Measurements from ENCODE around the gene TMEM150B. TPM values are rescaled to one million over a fixed set of nuclear protein-coding genes. Genes with fewer than 3 reads are reported as not detected.

Gene TMEM150B
- total and polyA plus RNA-seq, 4 donors = 0.72 to 9.6 (median 4.2) TPM

DNA sequence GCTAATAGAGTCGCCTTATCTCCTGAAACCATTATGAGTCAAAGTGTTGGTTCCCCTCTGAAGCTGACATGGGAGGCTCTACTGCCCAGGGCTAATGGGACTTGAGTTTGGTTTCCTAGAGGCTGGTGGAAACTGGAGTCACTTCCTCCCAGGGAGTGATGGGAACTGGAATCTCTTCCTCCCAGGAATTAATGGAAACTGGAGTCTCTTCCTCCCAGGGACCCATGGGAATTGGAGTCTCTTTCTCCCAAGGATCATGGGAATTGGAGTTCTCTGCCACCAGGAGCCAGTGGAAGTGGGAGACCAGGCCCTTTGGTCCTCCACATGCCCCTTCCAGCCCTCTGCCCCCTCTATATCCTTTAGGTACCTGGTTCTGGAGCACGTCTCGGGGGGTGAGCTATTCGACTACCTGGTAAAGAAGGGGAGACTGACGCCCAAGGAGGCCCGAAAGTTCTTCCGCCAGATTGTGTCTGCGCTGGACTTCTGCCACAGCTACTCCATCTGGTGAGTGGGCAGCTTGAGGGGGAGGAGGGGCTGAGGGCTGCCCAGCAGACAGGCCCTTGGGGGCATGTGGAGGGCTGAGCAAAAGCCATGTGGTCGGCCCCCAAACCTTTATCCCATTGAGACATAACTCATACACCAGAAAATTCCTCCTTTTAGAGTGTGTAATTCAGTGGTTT is 35.9 kb downstream of the TMEM150B start:
- H3K4me1 ChIP-seq (ENCODE audit: control insufficient read depth in 1 of 2, insufficient read depth in 2 of 2, low read length in 2 of 2) = no peaks in the 10 kb centered on the region
- intact Hi-C loops (cut with DNase I) = no loop called here
- ATAC-seq (ENCODE audit: low FRiP score) (no peak), DNase-seq (no peak)
- H3K27ac ChIP-seq (ENCODE audit: low read depth in 1 of 2, low read length in 2 of 2) = no peak overlapping the region
- H3K4me3 ChIP-seq (ENCODE audit: low read length in 2 of 2) = no peak overlapping the region
- H3K9me3 ChIP-seq (ENCODE audit: control insufficient read depth, low read length) = no peaks in the 10 kb centered on the region
- no peaks in the 10 kb centered on the region for H3K27me3 ChIP-seq (ENCODE audit: control insufficient read depth in 1 of 2, insufficient read depth in 2 of 2, low read length in 1 of 2)
- peaks cover 0 to 1% of the 10 kb centered on the region in 2 donors for H3K36me3 ChIP-seq (ENCODE audit: control insufficient read depth in 1 of 2, insufficient read depth in 2 of 2, low read length in 1 of 2)
- 93 to 95% methylated on average over 9 of the region's 9 CpGs for WGBS, 2 donors

DNA sequence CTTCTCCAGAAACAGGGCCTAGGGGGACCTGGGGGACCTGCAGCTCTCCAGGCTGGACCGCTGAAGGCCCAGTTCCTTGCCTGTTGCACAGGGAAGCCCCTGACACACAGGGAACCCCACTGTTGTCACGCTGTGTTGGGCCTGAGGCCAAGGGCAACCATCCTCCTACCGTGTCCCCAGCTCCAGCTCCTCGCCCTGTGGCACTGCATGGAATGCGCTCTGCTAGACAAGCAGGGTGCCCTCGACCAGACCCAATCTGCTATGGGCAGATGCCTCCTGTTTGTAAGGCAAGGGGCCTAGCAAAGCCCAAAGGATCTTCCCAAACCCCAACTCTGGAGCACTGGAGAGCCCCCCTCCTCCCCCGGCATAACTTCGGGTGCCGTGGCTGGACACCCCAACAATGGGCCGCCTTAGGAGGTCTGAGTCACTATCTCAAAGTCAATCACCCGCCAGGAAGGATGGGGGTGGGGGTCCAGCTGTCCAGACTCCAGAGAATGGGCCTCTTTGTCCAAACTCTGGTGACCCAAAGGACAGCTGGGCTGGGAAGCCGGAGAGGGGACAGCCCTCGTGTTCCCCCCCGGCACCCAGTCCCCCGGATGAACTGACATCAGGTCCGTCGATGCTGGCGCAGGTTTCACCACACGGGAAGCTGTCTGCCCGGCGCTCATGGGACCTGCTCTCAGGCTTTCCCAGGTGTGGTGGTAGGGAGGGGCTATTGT is 37.6 kb downstream of the TMEM150B start:
- no peak overlapping the region for H3K27ac ChIP-seq (ENCODE audit: low read depth in 1 of 2, low read length in 2 of 2)
- H3K36me3 ChIP-seq (ENCODE audit: control insufficient read depth in 1 of 2, insufficient read depth in 2 of 2, low read length in 1 of 2) = no peaks in the 10 kb centered on the region
- DNase-seq = peak in 1 of 2 donors; percentile 43
- H3K9me3 ChIP-seq (ENCODE audit: control insufficient read depth, low read length) = no peaks in the 10 kb centered on the region
- no peak for ATAC-seq (ENCODE audit: low FRiP score)
- H3K4me1 ChIP-seq (ENCODE audit: control insufficient read depth in 1 of 2, insufficient read depth in 2 of 2, low read length in 2 of 2) = no peaks in the 10 kb centered on the region
- H3K4me3 ChIP-seq (ENCODE audit: low read length in 2 of 2) = no peak overlapping the region
- intact Hi-C loops (cut with DNase I) = no loop called here
- 86 to 89% methylated on average over 20 to 21 of the region's 21 CpGs for WGBS, 2 donors
- no peaks in the 10 kb centered on the region for H3K27me3 ChIP-seq (ENCODE audit: control insufficient read depth in 1 of 2, insufficient read depth in 2 of 2, low read length in 1 of 2)

DNA sequence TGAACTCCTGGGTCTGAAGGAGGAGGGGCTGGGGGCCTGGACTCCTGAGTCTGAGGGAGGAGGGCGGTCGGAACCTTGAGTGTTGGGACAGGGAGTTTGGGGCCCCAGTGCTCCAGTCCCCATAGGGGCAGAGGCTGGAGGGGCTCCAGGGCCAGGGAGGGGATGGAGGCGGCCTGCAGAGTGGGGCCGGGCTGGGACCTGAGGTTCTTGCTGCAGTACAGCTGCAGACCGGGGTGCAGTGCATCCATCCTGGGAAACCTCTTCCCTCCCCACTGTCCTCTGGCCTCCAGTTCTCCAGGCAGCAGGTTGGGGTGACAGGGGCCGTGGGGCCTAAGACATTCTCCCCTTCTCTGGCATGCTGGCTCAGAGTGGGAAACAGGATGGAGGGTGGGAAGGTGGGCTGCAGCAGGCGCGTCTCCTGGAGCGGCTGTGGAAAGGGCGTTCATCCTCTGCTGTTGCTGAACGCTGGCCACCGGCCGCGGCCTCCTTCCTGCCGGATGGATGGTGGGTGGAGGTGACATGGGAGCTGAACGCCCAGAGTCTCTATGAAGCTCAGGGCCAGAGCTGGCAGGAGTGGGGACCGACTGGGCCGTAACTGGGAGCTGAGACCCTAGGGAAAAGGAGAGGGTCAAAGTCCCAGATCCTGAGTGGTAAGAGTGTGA is 39.8 kb downstream of the TMEM150B start:
- DNase-seq = no peak
- ATAC-seq (ENCODE audit: low FRiP score) = no peak
- Histone ChIP-seq H3K4me1 (ENCODE audit: control insufficient read depth in 1 of 2, insufficient read depth in 2 of 2, low read length in 2 of 2) (no peaks in the 10 kb centered on the region), H3K27ac (ENCODE audit: low read depth in 1 of 2, low read length in 2 of 2) (no peak overlapping the region), H3K36me3 (ENCODE audit: control insufficient read depth in 1 of 2, insufficient read depth in 2 of 2, low read length in 1 of 2) (no peaks in the 10 kb centered on the region), H3K9me3 (ENCODE audit: control insufficient read depth, low read length) (no peaks in the 10 kb centered on the region), H3K27me3 (ENCODE audit: control insufficient read depth in 1 of 2, insufficient read depth in 2 of 2, low read length in 1 of 2) (no peaks in the 10 kb centered on the region), H3K4me3 (ENCODE audit: low read length in 2 of 2) (no peak overlapping the region)
- intact Hi-C loops (cut with DNase I) = no loop called here
- 13 to 16% methylated on average over 18 of the region's 18 CpGs for WGBS, 2 donors

DNA sequence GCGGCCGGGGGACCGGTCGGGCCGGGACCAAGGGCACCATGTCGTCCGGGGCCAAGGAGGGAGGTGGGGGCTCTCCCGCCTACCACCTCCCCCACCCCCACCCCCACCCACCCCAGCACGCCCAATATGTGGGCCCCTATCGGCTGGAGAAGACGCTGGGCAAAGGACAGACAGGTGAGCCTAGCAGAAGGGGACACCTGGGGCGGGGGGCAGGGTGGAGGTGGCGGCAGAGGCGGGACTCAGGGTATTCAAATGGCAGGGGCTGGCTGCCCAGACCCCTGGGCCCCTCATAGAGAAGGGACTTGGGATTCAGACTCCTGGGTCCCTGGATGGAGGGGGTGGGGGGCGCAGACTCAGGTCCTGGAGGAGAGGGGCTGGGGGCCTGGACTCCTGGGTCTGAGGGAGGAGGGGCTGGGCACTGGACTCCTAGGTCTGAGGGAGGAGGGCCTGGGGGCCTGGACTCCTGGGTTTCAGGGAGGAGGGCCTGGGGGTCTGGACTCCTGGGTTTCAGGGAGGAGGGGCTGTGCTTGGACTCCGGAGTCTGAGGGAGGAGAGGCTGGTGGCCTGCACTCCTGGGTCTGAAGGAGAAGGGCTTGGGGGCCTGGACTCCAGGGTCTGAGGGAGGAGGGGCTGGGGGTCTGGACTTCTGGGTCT is 40.6 kb downstream of the TMEM150B start:
- DNase-seq (no peak), ATAC-seq (ENCODE audit: low FRiP score) (no peak)
- intact Hi-C loops (cut with DNase I) = no loop called here
- whole genome bisulfite sequencing, 2 donors = 7 to 18% methylated on average over 5 to 16 of the region's 16 CpGs
- peak overlapping the region; percentile 31 to 50 for H3K27ac ChIP-seq (ENCODE audit: low read depth in 1 of 2, low read length in 2 of 2)
- peak overlapping the region; percentile 80 to 88 for H3K4me3 ChIP-seq (ENCODE audit: low read length in 2 of 2)
- H3K27me3 ChIP-seq (ENCODE audit: control insufficient read depth in 1 of 2, insufficient read depth in 2 of 2, low read length in 1 of 2) = no peaks in the 10 kb centered on the region
- no peaks in the 10 kb centered on the region for H3K4me1 ChIP-seq (ENCODE audit: control insufficient read depth in 1 of 2, insufficient read depth in 2 of 2, low read length in 2 of 2)
- H3K36me3 ChIP-seq (ENCODE audit: control insufficient read depth in 1 of 2, insufficient read depth in 2 of 2, low read length in 1 of 2) = no peaks in the 10 kb centered on the region
- H3K9me3 ChIP-seq (ENCODE audit: control insufficient read depth, low read length) = no peaks in the 10 kb centered on the region

DNA sequence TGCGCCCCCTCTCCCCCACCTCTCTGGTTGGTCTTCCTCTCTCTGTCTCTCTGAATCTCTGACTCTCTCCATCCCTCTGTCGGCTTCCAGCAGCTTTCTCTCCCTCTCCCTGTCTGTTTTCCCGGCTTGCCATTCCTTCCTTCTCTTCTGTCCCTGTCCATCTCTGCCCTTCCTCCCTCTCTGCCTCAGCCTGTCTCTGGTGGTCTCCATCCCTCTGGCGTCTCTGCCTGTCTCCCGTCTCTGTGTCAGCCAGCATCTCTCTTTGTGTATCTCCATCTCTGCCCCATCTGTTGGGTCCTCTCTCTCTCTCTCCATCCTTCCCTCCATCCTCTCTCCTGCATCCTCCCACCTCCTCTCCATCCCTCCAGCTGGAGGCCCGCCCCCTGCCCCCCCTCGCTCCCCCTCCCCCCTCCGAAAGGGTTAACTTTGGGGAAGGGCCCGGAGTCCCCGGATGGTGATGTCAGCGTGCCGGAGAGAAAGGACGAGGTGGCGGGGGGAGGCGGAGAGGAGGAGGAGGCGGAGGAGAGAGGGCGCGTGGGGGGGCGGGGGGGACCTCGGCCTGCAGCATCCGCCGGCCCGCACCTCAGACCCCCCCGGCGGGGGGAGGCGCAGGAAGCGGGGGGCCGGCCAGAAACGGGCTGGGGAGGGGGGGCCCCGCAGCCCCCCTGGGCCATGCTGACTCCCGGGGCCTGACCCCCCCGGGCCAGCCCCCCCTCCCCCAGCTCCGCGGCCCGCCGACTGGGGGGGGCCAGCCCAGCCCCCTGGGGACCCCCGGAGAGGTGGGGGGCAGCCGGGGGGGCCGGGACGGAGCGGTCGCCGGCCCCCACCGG is 41.4 kb downstream of the TMEM150B start, which contains the start of gene BRSK1:
TSS of gene BRSK1 (plus strand) at position 450 of the 830 bp plus-strand sequence. CDS start 446 bp downstream, outside the sequence.
- DNase-seq (peak; percentile 77 to 87), ATAC-seq (ENCODE audit: low FRiP score) (no peak)
- no peaks in the 10 kb centered on the region for H3K36me3 ChIP-seq (ENCODE audit: control insufficient read depth in 1 of 2, insufficient read depth in 2 of 2, low read length in 1 of 2)
- H3K4me1 ChIP-seq (ENCODE audit: control insufficient read depth in 1 of 2, insufficient read depth in 2 of 2, low read length in 2 of 2) = no peaks in the 10 kb centered on the region
- H3K9me3 ChIP-seq (ENCODE audit: control insufficient read depth, low read length) = no peaks in the 10 kb centered on the region
- H3K27ac ChIP-seq (ENCODE audit: low read depth in 1 of 2, low read length in 2 of 2) = peak within 1 kb of the TSS; percentile 31 to 50
- WGBS, 2 donors = 4 to 6% methylated on average over 14 to 44 of the region's 44 CpGs
- H3K4me3 ChIP-seq (ENCODE audit: low read length in 2 of 2) = peak within 1 kb of the TSS; percentile 80 to 88
- H3K27me3 ChIP-seq (ENCODE audit: control insufficient read depth in 1 of 2, insufficient read depth in 2 of 2, low read length in 1 of 2) = no peaks in the 10 kb centered on the region
- intact Hi-C loops (cut with DNase I) = no loop called here

DNA sequence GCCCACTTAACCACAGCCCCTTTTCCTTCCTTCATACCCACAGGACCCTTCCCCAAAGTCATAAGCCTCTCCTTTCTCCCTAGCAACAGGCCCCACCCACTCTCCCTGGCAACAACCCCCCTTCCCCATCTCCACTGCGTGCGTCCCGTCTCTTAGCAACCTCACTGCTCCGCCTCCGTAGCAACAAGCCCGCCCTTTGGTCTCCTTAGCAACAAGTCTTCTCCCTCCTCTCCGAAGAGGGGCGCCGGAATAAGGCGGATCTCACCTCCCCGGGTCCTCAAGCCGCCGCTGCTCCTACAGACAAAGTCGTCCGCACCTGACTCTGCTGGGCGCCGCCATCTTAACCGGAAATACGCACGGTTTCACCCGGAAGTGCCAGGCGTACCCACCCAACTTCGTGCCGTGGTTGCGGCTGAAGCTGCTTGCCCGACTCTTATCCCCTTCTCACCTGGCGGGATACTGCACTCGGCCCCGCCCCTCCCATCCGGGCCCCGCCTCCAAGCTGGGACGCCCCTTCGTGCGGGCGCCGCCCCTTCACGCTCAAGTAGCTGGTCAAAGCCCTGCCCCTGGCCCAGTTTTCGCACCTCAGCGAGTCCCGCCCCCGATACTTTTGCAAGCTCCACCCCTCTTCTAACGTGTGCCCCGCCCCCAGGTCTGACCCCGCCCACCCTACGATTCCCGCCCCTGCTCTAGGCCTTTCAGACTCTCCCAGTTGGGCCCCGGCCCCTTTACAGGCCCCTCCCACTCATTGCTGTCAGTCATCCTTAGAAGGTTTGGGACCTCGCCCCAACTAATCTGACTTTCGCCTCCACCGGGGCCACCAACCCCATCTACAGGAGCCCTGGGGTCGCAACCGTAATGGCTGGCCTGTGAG is 45.1 kb downstream of the TMEM150B start, which contains the start of gene HSPBP1:
TSS of gene HSPBP1 (minus strand) at position 341 of the 874 bp plus-strand sequence. CDS start 502 bp downstream, outside the sequence.
- no peaks in the 10 kb centered on the region for H3K4me1 ChIP-seq (ENCODE audit: control insufficient read depth in 1 of 2, insufficient read depth in 2 of 2, low read length in 2 of 2)
- intact Hi-C loops (cut with DNase I) = loop anchor here (1.0 to 2.0 kb wide), 3 partner anchors 19 to 105 kb away; partner anchors contain the start of genes PPP6R1 (in 1 of the 2), RPL28 (in 1 of the 2) and TMEM238 (in 1 of the 2)
- H3K36me3 ChIP-seq (ENCODE audit: control insufficient read depth in 1 of 2, insufficient read depth in 2 of 2, low read length in 1 of 2) = no peaks in the 10 kb centered on the region
- H3K27me3 ChIP-seq (ENCODE audit: control insufficient read depth in 1 of 2, insufficient read depth in 2 of 2, low read length in 1 of 2) = no peaks in the 10 kb centered on the region
- ATAC-seq (ENCODE audit: low FRiP score) (peak; percentile 93), DNase-seq (peak; percentile 94 to 96)
- H3K27ac ChIP-seq (ENCODE audit: low read depth in 1 of 2, low read length in 2 of 2) = peak within 1 kb of the TSS in 1 of 2 donors; percentile 30
- peak within 1 kb of the TSS; percentile 5 to 53 for H3K4me3 ChIP-seq (ENCODE audit: low read length in 2 of 2)
- H3K9me3 ChIP-seq (ENCODE audit: control insufficient read depth, low read length) = no peaks in the 10 kb centered on the region
- 2 to 3% methylated on average over 50 to 52 of the region's 52 CpGs for WGBS, 2 donors

DNA sequence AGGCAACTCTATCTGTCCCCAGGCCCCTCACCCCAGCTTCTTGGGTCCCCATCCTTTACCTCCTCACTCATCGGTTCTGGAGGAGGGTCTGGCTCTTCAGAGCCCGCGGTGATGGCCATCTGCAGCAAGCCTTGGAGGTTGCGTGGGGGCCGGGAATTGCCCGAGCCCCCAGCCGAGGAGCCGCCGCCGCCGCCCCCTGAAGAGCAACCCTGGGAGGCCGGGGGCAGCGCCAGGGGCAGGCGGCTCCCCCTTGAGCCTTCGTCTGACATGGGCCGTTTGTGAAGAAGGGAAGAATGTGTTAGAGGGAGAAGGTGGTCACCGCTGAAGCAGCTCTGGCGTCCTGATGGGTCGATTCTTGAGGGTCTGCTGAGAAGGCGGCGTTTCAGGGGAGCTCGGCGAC is 45.8 kb downstream of the TMEM150B start:
- no peak for DNase-seq
- no peak overlapping the region for H3K27ac ChIP-seq (ENCODE audit: low read depth in 1 of 2, low read length in 2 of 2)

More for the DNA sequence above, 45.8 kb downstream of the TMEM150B start:
- Histone ChIP-seq H3K27me3 (ENCODE audit: control insufficient read depth in 1 of 2, insufficient read depth in 2 of 2, low read length in 1 of 2) (no peaks in the 10 kb centered on the region), H3K36me3 (ENCODE audit: control insufficient read depth in 1 of 2, insufficient read depth in 2 of 2, low read length in 1 of 2) (no peaks in the 10 kb centered on the region), H3K9me3 (ENCODE audit: control insufficient read depth, low read length) (no peaks in the 10 kb centered on the region), H3K4me3 (ENCODE audit: low read length in 2 of 2) (peak overlapping the region; percentile 5 to 53), H3K4me1 (ENCODE audit: control insufficient read depth in 1 of 2, insufficient read depth in 2 of 2, low read length in 2 of 2) (no peaks in the 10 kb centered on the region)
- WGBS, 2 donors = 3 to 4% methylated on average over 23 of the region's 23 CpGs
- peak; percentile 1 for ATAC-seq (ENCODE audit: low FRiP score)
- intact Hi-C loops (cut with DNase I) = loop anchor here in 1 of 2 donors (2.0 kb wide), 1 partner anchor 19 kb away; no protein-coding TSS in a partner anchor

Data from aorta (tissue), 5 donors.